ENCODE results near the gene ENTPD3.
"Not testable (repeated sequence)": the region's sequence is repeated elsewhere in the genome, so short reads cannot be mapped to it uniquely, and the experiment has no call there.

Gene ENTPD3

DNA sequence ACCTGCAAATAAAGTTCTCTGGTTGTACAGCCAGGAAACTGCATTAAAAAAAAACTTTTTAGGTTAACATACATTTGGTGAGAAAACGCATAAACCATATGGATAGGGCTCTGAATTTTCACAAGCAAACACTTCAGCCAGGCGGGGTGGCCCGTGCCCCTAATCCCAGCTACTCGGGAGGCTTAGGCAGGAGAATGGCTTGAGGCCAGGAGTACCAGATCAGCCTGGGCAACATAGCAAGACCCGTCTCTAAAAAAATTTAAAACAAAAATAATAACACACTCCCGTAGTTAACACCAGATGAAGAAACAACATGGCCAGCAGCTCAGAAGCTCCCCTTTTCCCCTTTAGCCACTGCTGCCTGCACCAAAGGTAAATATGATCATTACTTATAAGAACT is 66.9 kb downstream of the ENTPD3 start:
- no peak for DNase-seq (ENCODE audit: low spot score)
- in situ Hi-C loops (cut with MboI; ENCODE audit: low pct_unique_long_range_greater_than_20kb, low sequenced_read_pairs, unreplicated experiment): no loop called here
- TF ChIP-seq, protein P1, sequence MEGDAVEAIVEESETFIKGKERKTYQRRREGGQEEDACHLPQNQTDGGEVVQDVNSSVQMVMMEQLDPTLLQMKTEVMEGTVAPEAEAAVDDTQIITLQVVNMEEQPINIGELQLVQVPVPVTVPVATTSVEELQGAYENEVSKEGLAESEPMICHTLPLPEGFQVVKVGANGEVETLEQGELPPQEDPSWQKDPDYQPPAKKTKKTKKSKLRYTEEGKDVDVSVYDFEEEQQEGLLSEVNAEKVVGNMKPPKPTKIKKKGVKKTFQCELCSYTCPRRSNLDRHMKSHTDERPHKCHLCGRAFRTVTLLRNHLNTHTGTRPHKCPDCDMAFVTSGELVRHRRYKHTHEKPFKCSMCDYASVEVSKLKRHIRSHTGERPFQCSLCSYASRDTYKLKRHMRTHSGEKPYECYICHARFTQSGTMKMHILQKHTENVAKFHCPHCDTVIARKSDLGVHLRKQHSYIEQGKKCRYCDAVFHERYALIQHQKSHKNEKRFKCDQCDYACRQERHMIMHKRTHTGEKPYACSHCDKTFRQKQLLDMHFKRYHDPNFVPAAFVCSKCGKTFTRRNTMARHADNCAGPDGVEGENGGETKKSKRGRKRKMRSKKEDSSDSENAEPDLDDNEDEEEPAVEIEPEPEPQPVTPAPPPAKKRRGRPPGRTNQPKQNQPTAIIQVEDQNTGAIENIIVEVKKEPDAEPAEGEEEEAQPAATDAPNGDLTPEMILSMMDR (IDR thresholded peaks at IDR 0.05; ENCODE audit: extremely low read depth, insufficient read depth, missing control alignments): no peak

GRCh38 chr3:40455328-40455727 is 68.3 kb downstream of the ENTPD3 start:
- in situ Hi-C loops (cut with MboI; ENCODE audit: low pct_unique_long_range_greater_than_20kb, low sequenced_read_pairs, unreplicated experiment): no loop called here
- no peak for DNase-seq (ENCODE audit: low spot score)
- TF ChIP-seq, protein P1 (IDR thresholded peaks at IDR 0.05; ENCODE audit: extremely low read depth, insufficient read depth, missing control alignments): no peak

DNA sequence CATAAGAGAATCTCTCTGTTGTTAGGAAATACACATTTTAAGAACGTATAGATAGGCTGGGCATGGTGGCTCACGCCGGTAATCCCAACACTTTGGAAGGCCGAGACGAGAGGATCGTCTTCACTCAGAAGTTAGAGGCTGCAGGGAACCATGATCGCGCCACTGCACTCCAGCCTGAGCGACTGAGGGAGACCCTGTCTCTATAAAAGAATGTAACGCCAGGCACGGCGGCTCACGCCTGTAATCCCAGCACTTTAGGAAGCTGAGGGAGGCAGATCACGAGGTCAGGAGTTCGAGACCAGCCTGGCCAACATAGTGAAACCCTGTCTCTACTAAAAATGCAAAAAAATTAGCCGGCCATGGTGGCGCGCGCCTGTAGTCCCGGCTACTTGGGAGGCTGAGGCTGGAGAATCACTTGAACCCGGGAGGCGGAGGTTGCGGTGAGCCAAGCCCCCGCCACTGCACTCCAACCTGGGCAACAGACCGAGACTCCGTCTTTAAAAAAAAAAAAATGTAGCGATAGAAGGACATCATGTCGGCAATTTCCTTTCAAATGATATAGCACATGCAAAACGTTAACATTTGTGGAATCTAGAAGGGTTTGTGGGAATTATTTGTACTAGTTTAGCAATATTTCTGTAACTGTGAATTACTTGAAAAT is 69.4 kb downstream of the ENTPD3 start:
- DNase-seq (ENCODE audit: low spot score): no peak
- in situ Hi-C loops (cut with MboI; ENCODE audit: low pct_unique_long_range_greater_than_20kb, low sequenced_read_pairs, unreplicated experiment): no loop called here
- TF ChIP-seq, protein P1 (IDR thresholded peaks at IDR 0.05; ENCODE audit: extremely low read depth, insufficient read depth, missing control alignments): no peak

DNA sequence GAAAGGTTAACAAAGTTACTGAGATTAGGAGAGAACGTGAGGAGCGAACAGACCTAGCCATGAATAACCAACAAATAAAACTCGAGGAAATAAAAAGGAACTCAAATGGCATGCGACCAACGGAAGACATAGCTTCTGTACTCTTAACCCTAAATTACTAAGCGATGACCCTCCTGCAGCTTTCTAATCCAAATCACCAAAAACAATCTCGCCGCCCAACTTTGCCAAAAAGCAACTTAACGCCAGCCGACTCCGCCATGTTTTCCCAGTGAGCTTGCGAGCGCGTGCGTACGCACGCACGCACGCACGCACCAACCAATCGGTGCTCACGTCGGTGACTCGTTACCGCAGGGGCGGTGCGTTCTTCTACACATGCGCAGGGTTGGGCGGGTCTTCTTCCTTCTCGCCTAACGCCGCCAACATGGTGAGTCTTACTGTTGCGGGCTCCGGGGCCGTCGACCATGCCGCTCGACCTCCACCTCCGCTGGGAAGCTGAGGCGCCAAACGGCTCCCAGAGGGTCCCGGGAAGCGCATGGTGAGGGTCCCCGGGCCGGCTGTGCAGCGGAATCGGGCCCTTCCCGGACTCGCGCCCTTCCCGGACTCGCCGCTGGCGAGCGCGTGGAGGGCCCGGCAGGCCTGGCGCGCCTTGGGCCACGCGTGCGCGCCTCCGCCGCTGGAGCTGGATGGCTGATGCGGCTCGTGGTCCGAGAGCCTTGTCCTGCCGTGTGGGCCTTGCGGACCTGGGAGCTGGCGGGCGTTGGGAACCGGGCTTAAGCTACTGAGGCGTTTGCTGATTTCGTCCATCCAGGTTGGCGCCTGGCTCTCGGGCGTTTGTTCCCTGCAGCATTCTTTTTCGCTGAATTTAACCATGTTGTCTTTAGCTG is 70.2 kb downstream of the ENTPD3 start, which contains the start of gene RPL14:
TSS of gene RPL14 (plus strand) at position 400 of the 884 bp plus-strand sequence. CDS start at position 533, 133 bp downstream.
- DNase-seq (ENCODE audit: low spot score): peak; percentile 94
- in situ Hi-C loops (cut with MboI; ENCODE audit: low pct_unique_long_range_greater_than_20kb, low sequenced_read_pairs, unreplicated experiment): no loop called here
- TF ChIP-seq, protein P1 (IDR thresholded peaks at IDR 0.05; ENCODE audit: extremely low read depth, insufficient read depth, missing control alignments): no peak

DNA sequence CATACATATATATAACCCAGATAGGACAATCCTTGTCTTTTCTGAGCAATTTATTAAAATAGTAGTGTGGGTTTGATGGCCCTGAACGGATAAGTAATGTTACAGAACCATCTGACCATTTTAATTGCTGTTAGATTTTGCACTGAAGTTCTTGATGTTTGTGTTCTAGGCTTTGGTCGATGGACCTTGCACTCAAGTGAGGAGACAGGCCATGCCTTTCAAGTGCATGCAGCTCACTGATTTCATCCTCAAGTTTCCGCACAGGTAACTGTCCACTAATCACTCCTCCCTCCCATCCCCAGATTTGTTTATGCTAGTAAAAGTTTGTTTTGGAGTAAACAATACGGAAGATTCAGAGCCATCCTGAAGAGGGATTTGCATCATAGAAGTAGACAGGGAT is 71.5 kb downstream of the ENTPD3 start:
- in situ Hi-C loops (cut with MboI; ENCODE audit: low pct_unique_long_range_greater_than_20kb, low sequenced_read_pairs, unreplicated experiment): no loop called here
- TF ChIP-seq, protein P1 (IDR thresholded peaks at IDR 0.05; ENCODE audit: extremely low read depth, insufficient read depth, missing control alignments): no peak
- DNase-seq (ENCODE audit: low spot score): no peak

DNA sequence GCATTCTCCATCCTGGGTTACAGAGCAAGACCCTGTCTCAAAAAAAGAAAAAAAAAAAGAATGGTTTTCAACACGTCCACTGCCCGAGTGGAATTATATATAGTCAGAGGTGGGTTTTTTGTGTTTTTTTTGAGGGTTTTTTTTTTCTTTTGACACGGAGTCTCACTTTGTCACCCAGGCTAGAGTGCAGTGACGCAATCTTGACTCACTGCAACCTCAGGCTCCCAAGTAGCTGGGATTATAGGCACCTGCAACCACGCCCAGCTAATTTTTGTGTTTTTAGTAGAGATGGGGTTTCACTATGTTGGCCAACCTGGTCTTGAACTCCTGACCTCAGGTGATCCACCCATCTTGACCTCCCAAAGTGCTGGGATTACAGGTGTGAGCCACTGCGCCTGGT is 73.5 kb downstream of the ENTPD3 start:
- DNase-seq (ENCODE audit: low spot score); in situ Hi-C loops (cut with MboI; ENCODE audit: low pct_unique_long_range_greater_than_20kb, low sequenced_read_pairs, unreplicated experiment): not testable (repeated sequence)

GRCh38 chr3:40461161-40461560 is 74.2 kb downstream of the ENTPD3 start:
- TF ChIP-seq, protein P1 (IDR thresholded peaks at IDR 0.05; ENCODE audit: extremely low read depth, insufficient read depth, missing control alignments): no peak
- DNase-seq (ENCODE audit: low spot score): no peak
- in situ Hi-C loops (cut with MboI; ENCODE audit: low pct_unique_long_range_greater_than_20kb, low sequenced_read_pairs, unreplicated experiment): no loop called here

DNA sequence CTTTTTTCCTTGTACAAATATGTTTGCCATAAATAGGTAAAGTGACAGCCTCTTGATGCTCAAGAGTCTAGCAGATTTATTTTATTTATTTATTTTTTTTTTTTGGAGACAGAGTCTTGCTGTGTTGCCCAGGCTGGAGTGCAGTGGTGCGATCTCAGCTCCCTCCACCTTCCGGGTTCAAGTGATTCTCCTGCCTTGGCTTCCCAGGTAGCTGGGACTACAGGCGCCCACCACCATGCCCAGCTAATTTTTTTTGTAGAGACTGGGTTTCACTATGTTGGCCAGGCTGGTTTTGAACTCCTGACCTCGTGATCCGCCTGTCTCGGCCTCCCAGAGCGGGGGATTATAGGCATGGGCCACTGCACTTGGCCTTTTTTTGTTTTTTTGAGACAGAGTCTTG is 75.9 kb downstream of the ENTPD3 start:
- in situ Hi-C loops (cut with MboI; ENCODE audit: low pct_unique_long_range_greater_than_20kb, low sequenced_read_pairs, unreplicated experiment); DNase-seq (ENCODE audit: low spot score): not testable (repeated sequence)

All from GM13977 (cell line).